Endodermal cell (in vitro differentiated cells): ENCODE data around the gene MTSS2. TPM values are rescaled to one million over a fixed set of nuclear protein-coding genes. Genes with fewer than 3 reads are reported as not detected.

ENCODE experiments used
- DNase-seq: peaks from one replicate; pipeline ENCODE4 v3.0.0-alpha.2; 2017
- H3K27ac ChIP-seq: 2 replicates; pipeline ENCODE4 v1.5.1; 2013; ENCODE audit warnings: mild to moderate bottlenecking, low read depth, low read length, moderate library complexity
- H3K27me3 ChIP-seq: 2 replicates; pipeline ENCODE4 v1.6.1; 2013; ENCODE audit warnings: mild to moderate bottlenecking, low read length, moderate library complexity; ENCODE audit not compliant: insufficient read depth, control insufficient read depth, poor library complexity, severe bottlenecking
- H3K36me3 ChIP-seq: 2 replicates; pipeline ENCODE4 v1.7.0; 2013; ENCODE audit warnings: mild to moderate bottlenecking, low read length, moderate library complexity; ENCODE audit not compliant: control insufficient read depth, insufficient read depth
- H3K4me1 ChIP-seq: one replicate; pipeline ENCODE4 v1.7.0; 2013; ENCODE audit warnings: low read length; ENCODE audit not compliant: control insufficient read depth, insufficient read depth
- H3K4me3 ChIP-seq: 2 replicates; pipeline ENCODE4 v1.5.1; 2013; ENCODE audit warnings: mild to moderate bottlenecking, low read length, moderate library complexity
- H3K9ac ChIP-seq: 2 replicates; pipeline ENCODE4 v1.6.1; 2013; ENCODE audit warnings: mild to moderate bottlenecking, low read length, moderate library complexity; ENCODE audit not compliant: poor library complexity, severe bottlenecking; ENCODE audit errors: extremely low read depth
- H3K9me3 ChIP-seq: 2 replicates; pipeline ENCODE4 v1.6.1; 2013; ENCODE audit warnings: mild to moderate bottlenecking, low read length, moderate library complexity; ENCODE audit not compliant: control insufficient read depth
- H3K27ac Mint-ChIP-seq: 2 replicates; pipeline ENCODE4 v1.8.0; 2020; ENCODE audit warnings: mixed read lengths
- H3K27me3 Mint-ChIP-seq: 2 replicates; pipeline ENCODE4 v1.8.0; 2021; ENCODE audit warnings: mild to moderate bottlenecking, mixed read lengths; ENCODE audit not compliant: insufficient read depth
- H3K36me3 Mint-ChIP-seq: 2 replicates; pipeline ENCODE4 v1.8.0; 2020; ENCODE audit warnings: low read depth, mixed read lengths
- H3K4me1 Mint-ChIP-seq: 2 replicates; pipeline ENCODE4 v1.8.0; 2020; ENCODE audit warnings: mixed read lengths
- H3K4me3 Mint-ChIP-seq: 2 replicates; pipeline ENCODE4 v1.8.0; 2020; ENCODE audit warnings: mild to moderate bottlenecking, moderate library complexity, mixed read lengths
- H3K9me3 Mint-ChIP-seq: 2 replicates; pipeline ENCODE4 v1.8.0; 2020; ENCODE audit warnings: mild to moderate bottlenecking, mixed read lengths
- WGBS, 2 experiments: methylation state at CpG; one replicate each; pipeline versions ENCODE4 v1.1.5 to v1.1.7; 2013; ENCODE audit warnings: missing lambda C conversion rate in 2 of 2, mixed read lengths in 1 of 2; ENCODE audit not compliant: insufficient coverage in 1 of 2, insufficient read length in 1 of 2; 5-methylcytosine and 5-hydroxymethylcytosine counted together
- total RNA-seq, 2 donors: library from RNA; stranded (reverse); fragmentation: NEBNext Ultra II Directional in 1 of 2; extraction: Animal tissue kit (Norgen Biotek cat#: 25700) in 1 of 2; gene quantifications; 2 replicates in 1 of 2; 3 replicates in 1 of 2; pipeline ENCODE4 v1.2.1, GENCODE V29; 2021
- TF ChIP-seq, protein P1 (sequence below): fragments of 200-600 bp; sonication (generic); conservative IDR thresholded peaks from 2 replicates; pipeline ENCODE4 v1.5.0; 2021; ENCODE audit warnings: antibody characterized with exemption, mild to moderate bottlenecking

The MTSS2 gene
- total RNA-seq, 2 donors from 2014 or later: 23.4 to 24.0 TPM

DNA sequence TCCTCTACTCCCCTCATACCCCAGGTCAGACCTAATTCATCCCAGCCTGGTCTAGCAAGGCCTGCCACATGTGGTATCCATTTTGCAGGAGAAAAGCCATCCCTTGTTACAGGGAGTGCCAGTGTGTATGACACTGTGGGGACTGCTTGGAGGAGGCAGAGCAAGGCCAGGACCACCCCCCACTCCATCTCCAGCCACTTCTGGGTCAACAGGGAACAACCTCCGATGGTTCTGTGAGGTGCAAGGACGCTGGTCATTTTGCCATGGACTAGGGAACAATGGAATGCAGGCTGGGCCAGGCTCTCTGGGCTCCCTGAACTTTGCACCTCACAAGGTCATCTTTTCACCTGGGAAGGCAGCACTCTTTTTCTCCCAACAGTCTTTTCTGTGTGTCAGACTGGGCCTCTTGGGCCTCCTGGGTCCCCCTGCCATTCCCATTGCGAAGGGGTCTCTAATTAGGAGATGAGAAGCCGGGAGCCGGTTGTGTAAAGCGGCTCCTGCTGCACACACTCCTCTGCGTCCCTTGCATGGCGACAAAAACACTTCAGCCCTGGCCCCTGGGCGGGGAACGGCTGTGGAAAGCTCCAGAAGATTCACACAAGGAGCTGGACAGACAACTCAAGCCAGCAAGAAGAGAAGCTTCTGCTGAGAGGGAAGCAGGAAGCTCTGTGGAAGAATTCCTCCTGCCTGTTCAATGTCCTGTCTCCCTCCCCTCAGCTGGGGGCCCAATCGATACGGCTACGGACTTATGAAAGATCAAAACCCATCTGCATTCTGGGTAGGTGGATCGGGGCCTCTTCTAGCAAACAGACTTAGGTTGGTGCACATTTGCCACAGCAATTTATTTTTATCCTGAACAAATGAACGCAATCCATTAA, 38.5 kb upstream of the MTSS2 start:
- no peak overlapping the region for H3K4me3 Mint-ChIP-seq
- no peaks in the 10 kb centered on the region for H3K4me1 ChIP-seq
- H3K9me3 Mint-ChIP-seq: peaks cover 4% of the 10 kb centered on the region
- 93 to 95% methylated on average over 14 to 15 of the region's 15 CpGs for WGBS, 2 experiments
- no peak overlapping the region for H3K9ac ChIP-seq
- H3K27me3 ChIP-seq: no peaks in the 10 kb centered on the region
- H3K36me3 ChIP-seq: no peaks in the 10 kb centered on the region
- peaks cover 35% of the 10 kb centered on the region for H3K36me3 Mint-ChIP-seq
- H3K4me1 Mint-ChIP-seq: no peaks in the 10 kb centered on the region
- no peak for DNase-seq
- H3K27ac ChIP-seq: peak overlapping the region; percentile 88
- TF ChIP-seq, protein P1, sequence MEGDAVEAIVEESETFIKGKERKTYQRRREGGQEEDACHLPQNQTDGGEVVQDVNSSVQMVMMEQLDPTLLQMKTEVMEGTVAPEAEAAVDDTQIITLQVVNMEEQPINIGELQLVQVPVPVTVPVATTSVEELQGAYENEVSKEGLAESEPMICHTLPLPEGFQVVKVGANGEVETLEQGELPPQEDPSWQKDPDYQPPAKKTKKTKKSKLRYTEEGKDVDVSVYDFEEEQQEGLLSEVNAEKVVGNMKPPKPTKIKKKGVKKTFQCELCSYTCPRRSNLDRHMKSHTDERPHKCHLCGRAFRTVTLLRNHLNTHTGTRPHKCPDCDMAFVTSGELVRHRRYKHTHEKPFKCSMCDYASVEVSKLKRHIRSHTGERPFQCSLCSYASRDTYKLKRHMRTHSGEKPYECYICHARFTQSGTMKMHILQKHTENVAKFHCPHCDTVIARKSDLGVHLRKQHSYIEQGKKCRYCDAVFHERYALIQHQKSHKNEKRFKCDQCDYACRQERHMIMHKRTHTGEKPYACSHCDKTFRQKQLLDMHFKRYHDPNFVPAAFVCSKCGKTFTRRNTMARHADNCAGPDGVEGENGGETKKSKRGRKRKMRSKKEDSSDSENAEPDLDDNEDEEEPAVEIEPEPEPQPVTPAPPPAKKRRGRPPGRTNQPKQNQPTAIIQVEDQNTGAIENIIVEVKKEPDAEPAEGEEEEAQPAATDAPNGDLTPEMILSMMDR: no peak
- no peaks in the 10 kb centered on the region for H3K27me3 Mint-ChIP-seq
- H3K4me3 ChIP-seq: no peak overlapping the region
- peaks cover 6% of the 10 kb centered on the region for H3K9me3 ChIP-seq
- peak overlapping the region; percentile 33 for H3K27ac Mint-ChIP-seq

DNA sequence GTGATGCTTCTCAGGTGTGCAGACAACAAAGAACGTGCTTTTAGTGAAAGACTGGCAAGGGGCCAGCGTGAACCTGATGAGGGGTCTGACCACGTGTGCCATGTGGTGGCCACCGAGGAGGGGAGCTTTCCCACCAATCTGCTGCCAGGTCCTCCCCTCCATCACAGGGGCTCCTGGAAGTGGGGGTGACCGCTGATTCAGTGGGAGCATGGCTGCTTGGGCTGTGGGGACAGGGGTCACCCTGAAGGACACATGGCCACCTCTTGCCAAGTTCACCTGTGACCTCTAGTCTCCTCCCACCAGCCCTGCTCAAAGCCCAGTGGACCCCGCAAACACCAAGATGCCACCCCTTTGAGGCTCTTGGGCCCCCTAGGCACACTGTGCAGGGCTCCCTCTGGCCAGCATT, 37.9 kb upstream of the MTSS2 start:
- Mint-ChIP-seq H3K4me3 (no peak overlapping the region), H3K9me3 (peaks cover 7% of the 10 kb centered on the region), H3K27ac (no peak overlapping the region), H3K4me1 (no peaks in the 10 kb centered on the region), H3K36me3 (peaks cover 38% of the 10 kb centered on the region), H3K27me3 (no peaks in the 10 kb centered on the region)
- WGBS, 2 experiments: 95 to 100% methylated on average over 5 to 6 of the region's 6 CpGs
- Histone ChIP-seq H3K4me3 (no peak overlapping the region), H3K4me1 (no peaks in the 10 kb centered on the region), H3K9me3 (peaks cover 7% of the 10 kb centered on the region), H3K36me3 (no peaks in the 10 kb centered on the region), H3K27ac (no peak overlapping the region), H3K9ac (no peak overlapping the region), H3K27me3 (no peaks in the 10 kb centered on the region)
- DNase-seq: no peak
- TF ChIP-seq, protein P1: no peak

DNA sequence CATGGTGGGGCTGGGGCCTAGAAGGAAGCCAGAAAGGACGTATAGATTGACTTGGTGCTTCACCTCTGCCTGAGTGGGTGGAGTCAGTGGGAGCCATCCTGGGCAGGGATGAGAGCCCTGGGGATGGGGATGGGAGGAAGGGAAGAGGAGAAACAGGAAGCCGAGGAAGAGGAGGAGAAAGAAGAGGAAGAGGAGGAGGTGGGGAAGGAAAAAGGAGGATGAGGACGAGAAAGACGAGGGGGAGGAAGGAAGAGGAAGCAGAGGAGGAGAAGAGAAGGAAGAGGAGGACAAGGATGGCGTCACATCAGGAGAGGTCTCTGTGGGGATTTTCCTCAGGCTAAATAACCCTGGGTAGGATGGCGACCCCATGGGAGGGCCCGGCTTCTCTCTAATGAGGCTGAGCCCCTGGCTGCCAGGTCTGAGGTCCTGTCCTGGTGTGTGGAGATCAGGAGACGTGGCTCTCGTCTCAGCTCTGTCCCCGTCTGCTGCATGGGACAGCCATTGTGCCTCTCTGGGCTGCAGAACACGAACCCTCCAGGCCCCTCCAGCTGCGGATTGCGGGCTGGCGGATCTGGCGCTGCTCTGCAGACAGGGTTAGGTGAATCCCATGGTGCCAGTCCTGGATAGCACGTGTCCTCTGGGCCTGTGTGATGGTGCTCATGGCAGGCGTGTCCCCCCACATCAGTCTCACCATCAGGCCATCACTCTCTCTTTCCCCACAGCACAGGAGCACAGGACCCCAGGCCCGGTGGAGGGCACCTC, 35.5 kb upstream of the MTSS2 start:
- H3K36me3 Mint-ChIP-seq: peaks cover 41% of the 10 kb centered on the region
- no peak overlapping the region for H3K27ac Mint-ChIP-seq
- no peak overlapping the region for H3K4me3 Mint-ChIP-seq
- Histone ChIP-seq H3K4me1 (no peaks in the 10 kb centered on the region), H3K27ac (no peak overlapping the region), H3K36me3 (no peaks in the 10 kb centered on the region), H3K9me3 (peaks cover 7% of the 10 kb centered on the region), H3K9ac (no peak overlapping the region), H3K27me3 (no peaks in the 10 kb centered on the region), H3K4me3 (no peak overlapping the region)
- peaks cover 7% of the 10 kb centered on the region for H3K9me3 Mint-ChIP-seq
- DNase-seq: no peak
- H3K4me1 Mint-ChIP-seq: no peaks in the 10 kb centered on the region
- WGBS, 2 experiments: 92 to 99% methylated on average over 11 to 18 of the region's 18 CpGs
- no peaks in the 10 kb centered on the region for H3K27me3 Mint-ChIP-seq
- TF ChIP-seq, protein P1: no peak
